Fibroblast of the conjunctiva (primary cell): Measurements from ENCODE around the gene PTPRN2.
"Not testable (repeated sequence)": the region's sequence is repeated elsewhere in the genome, so short reads cannot be mapped to it uniquely, and the experiment has no call there.

Experiments used
- DNase-seq: peaks from one replicate; pipeline ENCODE4 v3.0.0-alpha.2; 2010; ENCODE audit warnings: low read depth

PTPRN2 gene

DNA sequence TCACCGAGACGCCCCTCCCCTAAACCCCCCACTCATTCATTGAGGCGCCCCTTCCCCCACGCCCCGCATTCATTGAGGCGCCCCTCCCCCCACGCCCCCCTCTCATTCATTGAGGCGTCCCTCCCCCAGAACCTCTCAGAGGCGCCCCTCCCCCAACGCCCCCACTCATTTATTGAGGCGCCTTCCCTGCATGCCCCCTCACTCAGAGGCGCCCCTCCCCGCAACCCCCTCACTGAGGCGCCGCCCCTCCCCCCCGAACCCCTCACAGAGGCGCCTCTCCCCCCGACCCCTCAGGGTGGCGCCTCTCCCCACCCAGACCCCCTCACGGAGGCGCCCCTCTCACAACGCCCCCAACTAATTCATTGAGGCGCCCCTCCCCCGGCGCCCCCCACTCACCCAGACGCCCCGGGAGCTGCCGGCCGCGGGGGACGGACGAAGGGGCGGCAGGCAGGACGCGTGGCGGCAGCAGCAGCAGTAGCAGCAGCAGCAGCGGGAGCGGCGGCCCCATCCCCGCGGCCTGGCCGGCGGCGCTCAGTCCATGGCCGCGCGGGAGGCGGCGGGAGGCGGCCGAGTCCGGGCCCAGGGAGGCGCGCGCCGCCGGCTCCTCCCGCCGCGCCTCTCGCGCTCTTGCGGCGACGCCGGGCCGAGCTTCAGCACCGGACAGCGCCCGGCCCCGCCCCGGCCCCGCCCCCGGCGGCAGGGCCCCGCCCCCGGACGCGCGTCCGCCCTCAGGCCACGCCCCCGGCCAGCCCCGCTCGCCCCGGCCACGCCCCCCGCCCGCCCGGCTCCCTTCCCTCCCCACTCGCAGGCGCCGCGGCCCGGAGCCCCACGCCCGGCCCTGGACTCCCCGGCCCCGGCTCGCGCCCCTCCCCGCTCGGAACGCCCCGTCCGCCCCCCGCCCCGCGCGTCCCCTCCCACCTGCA is at the start of gene PTPRN2:
PTPRN2 (minus strand) TSS at position 662 of the 923 bp plus-strand sequence.
- DNase-seq, result peak; percentile 12

- DNase-seq, result no peak
These were observed 45.7 kb upstream of the PTPRN2 start for GRCh38 chr7:158633055-158633956.

DNA sequence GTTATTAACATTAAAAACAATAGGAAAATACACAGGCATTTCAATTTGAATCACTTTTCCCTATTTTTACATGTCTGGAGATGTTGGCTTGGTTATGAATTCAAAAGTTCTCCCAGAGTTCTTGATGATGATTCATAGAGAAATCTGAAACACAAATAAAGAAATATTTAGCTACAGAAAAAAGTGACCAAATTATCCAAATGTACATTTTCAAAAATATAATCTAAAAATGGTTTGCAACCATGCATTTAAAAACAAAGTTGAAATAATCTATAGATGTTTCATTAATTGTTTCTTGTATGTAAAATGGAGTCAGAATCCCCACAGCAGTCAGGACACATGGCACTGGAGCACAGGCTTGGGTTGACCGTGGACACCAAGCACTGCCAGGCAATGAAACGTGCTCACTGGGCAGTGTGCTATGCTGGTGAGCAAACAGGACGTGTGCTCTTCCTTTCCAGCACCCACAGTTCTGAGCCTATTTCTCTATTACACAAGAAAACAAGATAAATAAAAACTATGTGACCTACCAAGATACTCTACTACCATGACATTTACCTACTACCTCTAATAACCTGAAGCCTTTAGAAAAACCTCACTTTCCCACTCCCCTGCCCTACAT is 44.1 kb upstream of the PTPRN2 start:
- no peak for DNase-seq

- DNase-seq, result not testable (repeated sequence)
These were observed 38.7 kb upstream of the PTPRN2 start for GRCh38 chr7:158626289-158626688.

DNA sequence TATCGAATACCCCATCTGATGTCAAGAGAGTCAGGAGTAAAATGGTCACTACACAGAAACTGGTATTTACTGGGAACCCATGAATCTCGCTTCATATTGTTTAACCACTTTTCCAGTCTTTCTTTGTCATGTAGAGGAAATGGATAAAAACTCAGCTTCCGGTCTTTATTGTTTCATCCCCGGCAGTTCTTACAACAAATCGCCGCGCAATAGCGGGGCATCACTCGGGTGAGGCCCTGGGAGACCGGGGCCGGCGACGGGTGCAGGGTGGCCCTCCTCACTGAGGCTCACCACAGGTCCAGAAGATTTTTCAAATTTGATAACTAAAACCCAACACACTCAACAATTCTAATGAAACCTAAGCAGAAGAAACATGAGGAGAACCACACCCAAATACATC is 35.6 kb upstream of the PTPRN2 start:
- DNase-seq, result no peak

- DNase-seq, result no peak
These were observed 33.3 kb upstream of the PTPRN2 start for GRCh38 chr7:158620839-158621441.

- DNase-seq, result no peak
These were observed 32.8 kb upstream of the PTPRN2 start for GRCh38 chr7:158620418-158620817.

DNA sequence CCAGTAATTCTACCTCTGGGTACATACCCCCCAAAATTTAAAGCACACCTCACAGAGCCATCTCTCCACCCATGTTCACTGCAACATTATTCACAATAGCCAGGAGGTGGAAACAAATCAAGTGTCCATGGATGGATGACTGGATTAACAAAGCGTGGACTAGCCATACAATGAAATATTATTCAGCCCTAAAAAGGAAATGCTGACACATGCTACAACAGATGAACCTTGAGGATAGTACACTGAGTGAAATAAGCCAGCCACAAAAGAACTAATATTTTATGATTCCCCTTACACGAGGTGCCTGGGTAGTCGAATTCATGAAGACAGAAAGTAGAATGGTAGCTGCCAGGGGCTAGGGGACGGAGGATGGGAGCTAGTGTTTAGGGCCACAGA is 31.1 kb upstream of the PTPRN2 start:
- no peak for DNase-seq

- no peak for DNase-seq
These were observed 30.1 kb upstream of the PTPRN2 start for GRCh38 chr7:158617737-158618128.

GRCh38 chr7:158616050-158616449 is 28.4 kb upstream of the PTPRN2 start:
- DNase-seq, result no peak

GRCh38 chr7:158614700-158615099 is 27.1 kb upstream of the PTPRN2 start:
- DNase-seq, result peak; percentile 47

- no peak for DNase-seq
These were observed 25.9 kb upstream of the PTPRN2 start for GRCh38 chr7:158613481-158613880.

DNA sequence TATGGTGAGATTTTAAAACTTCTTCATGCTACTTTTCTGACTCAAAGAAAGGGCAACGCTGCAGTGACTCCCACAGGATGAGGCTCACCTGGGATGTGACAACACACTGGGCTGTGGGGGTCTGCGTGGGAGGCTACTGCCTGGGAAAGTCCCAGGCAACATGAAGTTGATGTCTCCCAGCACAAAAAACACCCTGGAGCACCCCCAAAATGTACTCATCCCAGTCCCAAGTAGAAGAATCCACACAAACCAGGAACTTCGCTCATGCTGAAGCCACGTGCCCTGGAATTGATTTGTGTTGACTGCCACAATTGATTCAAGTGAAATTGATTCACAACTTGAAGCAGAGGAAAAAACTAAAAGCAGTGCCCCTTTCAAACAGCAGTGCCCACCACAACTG is 24.9 kb upstream of the PTPRN2 start:
- DNase-seq, result no peak

- no peak for DNase-seq
These were observed 23.9 kb upstream of the PTPRN2 start for GRCh38 chr7:158611541-158611940.

DNA sequence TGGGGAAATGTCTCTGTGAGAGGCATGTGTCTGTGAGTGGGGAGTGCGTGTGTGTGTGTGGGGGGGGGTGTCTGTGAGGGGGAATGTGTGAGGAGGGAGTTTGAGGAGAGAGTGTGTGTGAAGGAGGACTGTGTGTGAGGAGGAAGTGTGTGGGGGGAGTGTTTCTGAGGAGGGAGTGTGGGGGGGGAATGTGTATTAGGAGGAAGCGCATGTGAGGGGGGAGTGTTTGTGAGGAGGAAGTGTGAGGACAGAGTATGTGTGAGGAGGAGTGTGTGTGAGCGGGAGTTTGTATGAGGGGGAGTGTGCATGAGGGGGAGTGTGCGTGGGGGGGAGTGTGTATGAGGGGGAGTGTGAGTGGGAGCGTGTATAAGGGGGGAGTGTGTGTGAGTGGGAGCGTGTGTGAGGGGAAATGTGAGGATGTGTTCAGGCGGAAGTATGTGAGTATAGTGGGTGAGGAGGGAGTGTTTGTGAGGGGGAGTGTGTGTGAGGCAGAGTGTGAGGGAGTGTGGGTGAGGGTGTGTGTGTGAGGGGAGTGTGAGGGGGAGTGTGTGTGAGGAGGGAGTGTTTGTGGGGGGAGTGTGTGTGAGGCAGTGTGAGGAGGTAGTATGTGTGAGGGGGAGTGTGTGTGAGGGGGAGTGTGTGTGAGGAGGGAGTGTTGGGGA is 21.8 kb upstream of the PTPRN2 start:
- no peak for DNase-seq

DNA sequence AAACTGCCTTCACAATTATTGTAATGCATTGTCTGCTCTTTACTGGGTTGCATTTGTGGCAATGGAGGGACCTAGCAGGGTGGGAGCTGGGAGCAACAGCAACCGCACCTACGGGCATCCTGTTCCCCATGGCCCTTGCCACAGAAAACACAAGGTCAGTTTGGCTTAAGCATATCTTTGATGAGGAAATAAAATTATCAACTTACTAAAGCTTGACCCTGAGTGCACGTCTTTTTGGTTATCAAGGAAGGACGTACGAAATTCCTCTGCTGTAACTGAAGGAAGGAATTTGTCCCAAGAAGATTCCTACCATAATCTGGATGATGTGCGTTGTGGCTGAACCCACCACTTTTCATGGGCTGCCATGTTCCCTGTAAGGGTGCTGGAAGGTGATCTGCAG is 19.9 kb upstream of the PTPRN2 start:
- DNase-seq, result no peak

DNA sequence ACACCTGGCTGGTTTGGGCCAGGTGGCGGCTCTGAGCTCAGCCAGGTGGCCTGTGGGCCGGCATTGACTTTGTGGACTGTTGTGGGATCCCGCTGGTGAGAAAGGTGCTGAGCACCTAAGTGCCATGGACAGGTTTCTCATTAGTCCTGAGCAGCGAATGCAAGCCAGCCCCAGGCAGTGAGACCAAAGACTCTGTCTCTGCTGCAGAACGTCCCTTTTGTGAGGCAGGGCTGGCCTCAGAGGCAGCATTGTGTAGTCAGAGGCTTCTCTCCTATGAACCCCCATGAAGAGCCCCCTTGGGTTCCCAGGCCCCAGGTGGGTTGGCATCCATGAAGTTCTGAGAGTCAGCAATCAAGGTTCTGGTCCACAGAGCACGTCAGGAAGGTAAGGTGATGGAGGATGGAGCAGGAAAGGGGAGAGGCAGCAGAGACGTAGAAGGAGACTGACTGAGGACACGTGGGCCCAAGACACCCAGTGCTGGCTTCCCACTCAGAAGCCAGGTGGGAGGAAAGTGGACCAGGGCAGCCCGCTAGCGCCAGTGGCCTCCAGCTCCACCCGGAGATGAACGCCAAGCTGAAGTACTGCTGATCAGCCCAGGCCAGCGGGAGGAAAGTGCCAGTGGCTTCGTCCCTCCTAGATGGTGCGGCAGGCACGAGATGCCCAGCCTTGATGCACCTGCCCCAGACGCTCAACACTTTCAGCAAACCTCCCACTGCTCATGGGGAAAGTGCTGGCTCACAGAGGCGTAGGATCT is 19.2 kb upstream of the PTPRN2 start:
- DNase-seq, result no peak

GRCh38 chr7:158606129-158606528 is 18.5 kb upstream of the PTPRN2 start:
- no peak for DNase-seq

GRCh38 chr7:158603773-158604755 is 16.4 kb upstream of the PTPRN2 start:
- no peak for DNase-seq
